Fibroblast of skin of left biceps (primary cell): ENCODE results near the gene PSTPIP2.

Source experiments
- DNase-seq, 2 experiments: peaks; one replicate each; pipeline ENCODE4 v3.0.0-alpha.2; 2013; ENCODE audit warnings: low read depth in 2 of 2

The PSTPIP2 gene

GRCh38 chr18:46037512-46038305 lies 34.4 kb downstream of the PSTPIP2 start:
- no peak for DNase-seq

GRCh38 chr18:46035696-46036680 lies 36.1 kb downstream of the PSTPIP2 start:
- no peak for DNase-seq

GRCh38 chr18:46034230-46034629 lies 37.8 kb downstream of the PSTPIP2 start:
- DNase-seq: no peak

- DNase-seq: no peak
Measured at GRCh38 chr18:46031741-46032140, 40.3 kb downstream of the PSTPIP2 start.

- DNase-seq: no peak
Measured at GRCh38 chr18:46028536-46028891, 43.5 kb downstream of the PSTPIP2 start.

GRCh38 chr18:46019936-46020335 lies 52.1 kb downstream of the PSTPIP2 start:
- DNase-seq: no peak

- DNase-seq: no peak
Measured at GRCh38 chr18:46013484-46014189, 58.4 kb downstream of the PSTPIP2 start.

GRCh38 chr18:46010676-46011075 lies 61.4 kb downstream of the PSTPIP2 start:
- no peak for DNase-seq

GRCh38 chr18:46010050-46010449 lies 62.0 kb downstream of the PSTPIP2 start:
- DNase-seq: no peak

- DNase-seq: no peak
Measured at GRCh38 chr18:46009125-46009840, 62.8 kb downstream of the PSTPIP2 start.

- no peak for DNase-seq
Measured at GRCh38 chr18:46008531-46008930, 63.5 kb downstream of the PSTPIP2 start.

- DNase-seq: no peak
Measured at GRCh38 chr18:46007165-46007564, 64.9 kb downstream of the PSTPIP2 start.

- no peak for DNase-seq
Measured at GRCh38 chr18:46002934-46003333, 69.1 kb downstream of the PSTPIP2 start.

- no peak for DNase-seq
Measured at GRCh38 chr18:46001892-46002291, 70.2 kb downstream of the PSTPIP2 start.

- DNase-seq: no peak
Measured at GRCh38 chr18:46001074-46001473, 71.0 kb downstream of the PSTPIP2 start.

- no peak for DNase-seq
Measured at GRCh38 chr18:45999536-45999935, 72.5 kb downstream of the PSTPIP2 start.

GRCh38 chr18:45998244-45998643 lies 73.8 kb downstream of the PSTPIP2 start:
- no peak for DNase-seq

- DNase-seq: no peak
Measured at GRCh38 chr18:45997700-45998151, 74.3 kb downstream of the PSTPIP2 start.

- no peak for DNase-seq
Measured at GRCh38 chr18:45995461-45995860, 76.6 kb downstream of the PSTPIP2 start.

GRCh38 chr18:45993438-45993837 lies 78.6 kb downstream of the PSTPIP2 start:
- DNase-seq: peak; percentile 62 to 66

- peak; percentile 25 to 29 for DNase-seq
Measured at GRCh38 chr18:45992527-45992926, 79.5 kb downstream of the PSTPIP2 start.
